ENCODE results near the gene SWAP70.

DNA sequence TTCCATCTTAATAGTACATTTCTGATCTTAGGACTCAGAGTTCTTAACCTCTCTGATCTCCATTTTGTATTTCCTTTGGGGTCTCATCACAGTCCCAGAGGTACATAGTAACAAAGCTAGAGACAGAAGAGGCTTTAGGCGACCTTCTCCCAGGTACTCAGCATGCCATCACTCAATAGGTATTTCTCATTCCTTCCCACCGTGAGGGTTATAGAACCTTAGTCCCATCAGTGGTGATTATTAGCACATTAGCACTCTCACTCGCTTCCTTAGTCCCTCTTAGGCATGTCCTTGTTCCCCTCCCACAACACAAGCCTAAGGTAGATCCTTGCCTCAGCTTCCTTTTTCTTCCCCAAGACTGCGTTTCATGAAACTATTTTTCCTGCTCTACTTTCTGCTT is 14.7 kb downstream of the SWAP70 start:
- TF ChIP-seq, protein P1, sequence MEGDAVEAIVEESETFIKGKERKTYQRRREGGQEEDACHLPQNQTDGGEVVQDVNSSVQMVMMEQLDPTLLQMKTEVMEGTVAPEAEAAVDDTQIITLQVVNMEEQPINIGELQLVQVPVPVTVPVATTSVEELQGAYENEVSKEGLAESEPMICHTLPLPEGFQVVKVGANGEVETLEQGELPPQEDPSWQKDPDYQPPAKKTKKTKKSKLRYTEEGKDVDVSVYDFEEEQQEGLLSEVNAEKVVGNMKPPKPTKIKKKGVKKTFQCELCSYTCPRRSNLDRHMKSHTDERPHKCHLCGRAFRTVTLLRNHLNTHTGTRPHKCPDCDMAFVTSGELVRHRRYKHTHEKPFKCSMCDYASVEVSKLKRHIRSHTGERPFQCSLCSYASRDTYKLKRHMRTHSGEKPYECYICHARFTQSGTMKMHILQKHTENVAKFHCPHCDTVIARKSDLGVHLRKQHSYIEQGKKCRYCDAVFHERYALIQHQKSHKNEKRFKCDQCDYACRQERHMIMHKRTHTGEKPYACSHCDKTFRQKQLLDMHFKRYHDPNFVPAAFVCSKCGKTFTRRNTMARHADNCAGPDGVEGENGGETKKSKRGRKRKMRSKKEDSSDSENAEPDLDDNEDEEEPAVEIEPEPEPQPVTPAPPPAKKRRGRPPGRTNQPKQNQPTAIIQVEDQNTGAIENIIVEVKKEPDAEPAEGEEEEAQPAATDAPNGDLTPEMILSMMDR (conservative IDR thresholded peaks at IDR 0.05; ENCODE audit: low read depth, low read length) = no peak
- no peak for TF ChIP-seq EZH2 (IDR thresholded peaks at IDR 0.05; ENCODE audit: borderline replicate concordance, low read depth, low read length, poor library complexity, severe bottlenecking)
